ENCODE data around the gene NUDT6.

- TF ChIP-seq CEBPB (IDR thresholded peaks at IDR 0.05), result no peak
- no peak for TF ChIP-seq CREB1 (IDR thresholded peaks at IDR 0.05; ENCODE audit: low read depth)
- no peak for TF ChIP-seq REST (IDR thresholded peaks at IDR 0.05; ENCODE audit: low read depth)
- no peak for TF ChIP-seq TCF12 (IDR thresholded peaks at IDR 0.05; ENCODE audit: low read depth)
- TF ChIP-seq, protein P1, sequence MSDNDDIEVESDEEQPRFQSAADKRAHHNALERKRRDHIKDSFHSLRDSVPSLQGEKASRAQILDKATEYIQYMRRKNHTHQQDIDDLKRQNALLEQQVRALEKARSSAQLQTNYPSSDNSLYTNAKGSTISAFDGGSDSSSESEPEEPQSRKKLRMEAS (IDR thresholded peaks at IDR 0.05), result no peak
- no peak for TF ChIP-seq FOXM1 (IDR thresholded peaks at IDR 0.05; ENCODE audit: borderline replicate concordance, low read depth)
- no peak for TF ChIP-seq RAD21 (IDR thresholded peaks at IDR 0.05; ENCODE audit: low read depth)
These were observed 26.1 kb downstream of the NUDT6 start for GRCh38 chr4:122896270-122896669.

All from Ishikawa (cell line).